Hematopoietic multipotent progenitor cell (in vitro differentiated cells): ENCODE results near the gene CYB5D1. TPM values are rescaled to one million over a fixed set of nuclear protein-coding genes. Genes with fewer than 3 reads are reported as not detected.

Source experiments
- DNase-seq, 3 donors: peaks; one replicate each; pipeline ENCODE4 v3.0.0-alpha.2; 2011 to 2015; ENCODE audit warnings: low read depth in 2 of 3, low spot score in 2 of 3
- total RNA-seq: library from RNA; depleted of rRNA; stranded (reverse); fragments of >200 nt; gene quantifications from one replicate; pipeline ENCODE4 v1.2.3, GENCODE V29; 2012

Gene CYB5D1
- total RNA-seq, 1 donor: 9.4 TPM

GRCh38 chr17:7833795-7834541, 23.8 kb upstream of the CYB5D1 start, which contains the start of gene KDM6B:
Gene KDM6B, plus strand, starts transcription at chr17:7834217. Its CDS starts 11,338 bp downstream, at chr17:7845555.
- peak; percentile 74 to 94 (median 90) for DNase-seq

GRCh38 chr17:7834542-7834956, 23.3 kb upstream of the CYB5D1 start:
- no peak for DNase-seq

- DNase-seq: peak; percentile 94 to 99 (median 99)
These were observed 22.6 kb upstream of the CYB5D1 start for GRCh38 chr17:7834957-7835813.

GRCh38 chr17:7835814-7836595, 21.8 kb upstream of the CYB5D1 start:
- peak in 1 of 3 donors; percentile 47 for DNase-seq

- peak in 2 of 3 donors; percentile 88 to 93 for DNase-seq
These were observed 21.0 kb upstream of the CYB5D1 start for GRCh38 chr17:7836596-7837407.

- DNase-seq: no peak
These were observed 20.3 kb upstream of the CYB5D1 start for GRCh38 chr17:7837408-7838088.

GRCh38 chr17:7838090-7839075, 19.4 kb upstream of the CYB5D1 start:
- DNase-seq: peak in 2 of 3 donors; percentile 64 to 78

- peak in 1 of 3 donors; percentile 12 for DNase-seq
These were observed 18.5 kb upstream of the CYB5D1 start for GRCh38 chr17:7839190-7839875.

GRCh38 chr17:7839876-7840261, 17.9 kb upstream of the CYB5D1 start:
- DNase-seq: peak in 2 of 3 donors; percentile 40 to 52

GRCh38 chr17:7840441-7840840, 17.4 kb upstream of the CYB5D1 start:
- DNase-seq: no peak

- no peak for DNase-seq
These were observed 16.9 kb upstream of the CYB5D1 start for GRCh38 chr17:7840875-7841274.

GRCh38 chr17:7841396-7841914, 16.3 kb upstream of the CYB5D1 start:
- peak in 2 of 3 donors; percentile 86 to 88 for DNase-seq

GRCh38 chr17:7841915-7842379, 15.9 kb upstream of the CYB5D1 start:
- peak in 2 of 3 donors; percentile 89 to 92 for DNase-seq

GRCh38 chr17:7842380-7843256, 15.2 kb upstream of the CYB5D1 start:
- DNase-seq: peak; percentile 90 to 96 (median 93)

GRCh38 chr17:7843257-7843535, 14.6 kb upstream of the CYB5D1 start:
- DNase-seq: peak in 1 of 3 donors; percentile 46

- DNase-seq: peak; percentile 89 to 93 (median 93)
These were observed 14.1 kb upstream of the CYB5D1 start for GRCh38 chr17:7843536-7844291.
